HG02981 (cell line): ENCODE results near the gene RHBDD1.

Experiments used
- ATAC-seq: cut with Tn5 transposase; IDR thresholded peaks from one replicate; pipeline ENCODE4 v1.9.1; 2021; ENCODE audit warnings: mild to moderate bottlenecking, moderate library complexity; ENCODE audit not compliant: unreplicated experiment

The RHBDD1 gene

GRCh38 chr2:227022608-227023007 lies 186.8 kb downstream of the RHBDD1 start:
- ATAC-seq, result no peak

GRCh38 chr2:227025510-227025909 lies 189.7 kb downstream of the RHBDD1 start:
- ATAC-seq, result no peak

- ATAC-seq, result no peak
Observed at GRCh38 chr2:227029426-227030105, 193.7 kb downstream of the RHBDD1 start.

GRCh38 chr2:227030789-227031188 lies 194.9 kb downstream of the RHBDD1 start:
- ATAC-seq, result no peak

GRCh38 chr2:227031379-227031778 lies 195.5 kb downstream of the RHBDD1 start:
- ATAC-seq, result no peak

- ATAC-seq, result peak; percentile 75
Observed at GRCh38 chr2:227033471-227034148, 197.8 kb downstream of the RHBDD1 start.

GRCh38 chr2:227035711-227036367 lies 200.0 kb downstream of the RHBDD1 start:
- ATAC-seq, result no peak

- ATAC-seq, result no peak
Observed at GRCh38 chr2:227036527-227036926, 200.7 kb downstream of the RHBDD1 start.

- ATAC-seq, result no peak
Observed at GRCh38 chr2:227038550-227039189, 202.8 kb downstream of the RHBDD1 start.

- ATAC-seq, result no peak
Observed at GRCh38 chr2:227043981-227044380, 208.1 kb downstream of the RHBDD1 start.
